Right hindlimb (tissue), 1 donor: Measurements from ENCODE around the gene BLTP3B.
"Not testable (repeated sequence)": the region's sequence is repeated elsewhere in the genome, so short reads cannot be mapped to it uniquely, and the experiment has no call there.

Source experiments
- DNase-seq: peaks from one replicate; pipeline ENCODE4 v3.0.0-alpha.2; 2018

Gene BLTP3B

GRCh38 chr12:100142851-100143559 lies at the start of gene BLTP3B:
BLTP3B (minus strand) TSS chr12:100142874; CDS start chr12:100142635, 239 bp downstream.
- peak; percentile 96 for DNase-seq

- no peak for DNase-seq
Measured at GRCh38 chr12:100189636-100190394, 47.1 kb upstream of the BLTP3B start.

GRCh38 chr12:100188888-100189635 lies 46.4 kb upstream of the BLTP3B start:
- DNase-seq = not testable (repeated sequence)

GRCh38 chr12:100187857-100188519 lies 45.3 kb upstream of the BLTP3B start:
- DNase-seq = no peak

- DNase-seq = no peak
Measured at GRCh38 chr12:100187068-100187467, 44.4 kb upstream of the BLTP3B start.

- DNase-seq = no peak
Measured at GRCh38 chr12:100186071-100186470, 43.4 kb upstream of the BLTP3B start.

GRCh38 chr12:100185361-100185894 lies 42.8 kb upstream of the BLTP3B start:
- DNase-seq = no peak

GRCh38 chr12:100184549-100185145 lies 42.0 kb upstream of the BLTP3B start:
- DNase-seq = no peak

- DNase-seq = no peak
Measured at GRCh38 chr12:100179252-100179651, 36.6 kb upstream of the BLTP3B start.

GRCh38 chr12:100176493-100176892 lies 33.8 kb upstream of the BLTP3B start:
- not testable (repeated sequence) for DNase-seq

- no peak for DNase-seq
Measured at GRCh38 chr12:100174495-100174894, 31.8 kb upstream of the BLTP3B start.

- DNase-seq = no peak
Measured at GRCh38 chr12:100173111-100173510, 30.4 kb upstream of the BLTP3B start.

GRCh38 chr12:100171248-100171647 lies 28.6 kb upstream of the BLTP3B start:
- DNase-seq = no peak

- no peak for DNase-seq
Measured at GRCh38 chr12:100170313-100170858, 27.7 kb upstream of the BLTP3B start.

- DNase-seq = no peak
Measured at GRCh38 chr12:100169345-100169744, 26.7 kb upstream of the BLTP3B start.

GRCh38 chr12:100168562-100168961 lies 25.9 kb upstream of the BLTP3B start:
- DNase-seq = no peak

- DNase-seq = no peak
Measured at GRCh38 chr12:100166232-100166631, 23.6 kb upstream of the BLTP3B start.

GRCh38 chr12:100165356-100165755 lies 22.7 kb upstream of the BLTP3B start:
- DNase-seq = no peak

GRCh38 chr12:100164153-100164704 lies 21.6 kb upstream of the BLTP3B start:
- DNase-seq = no peak

GRCh38 chr12:100163416-100164152 lies 20.9 kb upstream of the BLTP3B start:
- peak; percentile 81 for DNase-seq
